B cell (primary cell): ENCODE data around the gene SRGAP1. TPM values are rescaled to one million over a fixed set of nuclear protein-coding genes. Genes with fewer than 3 reads are reported as not detected.

Experiments used
- ATAC-seq: fragments of 200-7000 bp; cut with Tn5 transposase; one replicate; pipeline ENCODE4 v1.10.0; 2021; ENCODE audit warnings: low read depth, mild to moderate bottlenecking, moderate number of reproducible peaks, moderate library complexity
- CTCF ChIA-PET: fragments of 350-600 bp; sonication (Branson Sonifier 250); formaldehyde crosslinking; loops from one replicate; lab custom pipeline; 2021; ENCODE audit warnings: antibody characterized with exemption, inconsistent platforms; lab: Charles Lee
- POLR2A ChIA-PET: fragments of 350-600 bp; sonication (Branson Sonifier 250); formaldehyde crosslinking; loops from one replicate; lab custom pipeline; 2021; ENCODE audit warnings: antibody characterized with exemption; lab: Charles Lee
- DNase-seq: peaks from one replicate; pipeline ENCODE4 v3.0.0; 2013
- H2AFZ ChIP-seq: 2 replicates; pipeline ENCODE4 v1.6.1; 2012; ENCODE audit warnings: mild to moderate bottlenecking, low read depth, low read length; ENCODE audit not compliant: insufficient read depth, poor library complexity, severe bottlenecking
- H3K27ac ChIP-seq, 2 donors: 1 replicate in 1 of 2; 2 replicates in 1 of 2; pipeline ENCODE4 v1.5.1; 2012 to 2013; ENCODE audit warnings: low read length in 2 of 2, mild to moderate bottlenecking in 2 of 2, moderate library complexity in 1 of 2
- H3K27me3 ChIP-seq, 4 experiments: fragments of 200-600 bp in 1 of 4; sonication (generic) in 1 of 4; replicated peaks in 1 of 4; 1 replicate in 2 of 4; 2 replicates in 2 of 4; pipeline versions ENCODE4 v1.6.1 to v1.7.0; 2013 to 2016; ENCODE audit warnings: low read length in 3 of 4, mild to moderate bottlenecking in 2 of 4, mixed read lengths in 1 of 4, moderate library complexity in 1 of 4; ENCODE audit not compliant: insufficient read depth in 4 of 4, control insufficient read depth in 3 of 4; ENCODE audit errors: control extremely low read depth in 1 of 4
- H3K36me3 ChIP-seq, 2 experiments: replicated peaks in 1 of 2; 1 replicate in 1 of 2; 2 replicates in 1 of 2; pipeline versions ENCODE4 v1.6.1 to v1.7.1; 2013; ENCODE audit warnings: low read length in 1 of 2; ENCODE audit not compliant: insufficient read depth in 2 of 2, control insufficient read depth in 1 of 2; ENCODE audit errors: control extremely low read depth in 1 of 2, extremely low read depth in 1 of 2
- H3K4me1 ChIP-seq, 2 donors: fragments of 200-600 bp in 1 of 2; sonication (generic) in 1 of 2; 1 replicate in 1 of 2; 2 replicates in 1 of 2; pipeline versions ENCODE4 v1.5.1 to v1.6.1; 2013 to 2017; ENCODE audit warnings: low read length in 2 of 2; ENCODE audit not compliant: control insufficient read depth in 2 of 2, insufficient read depth in 2 of 2
- H3K4me2 ChIP-seq: replicated peaks from 2 replicates; pipeline ENCODE3; 2012; ENCODE audit warnings: mild to moderate bottlenecking, low read depth, low read length; ENCODE audit not compliant: poor library complexity, severe bottlenecking
- H3K4me3 ChIP-seq, 5 experiments: fragments of 200-600 bp in 1 of 5; sonication (generic) in 1 of 5; 1 replicate in 3 of 5; 2 replicates in 2 of 5; pipeline versions ENCODE4 v1.5.1 to v1.7.0; 2011 to 2016; ENCODE audit warnings: low read length in 4 of 5, mild to moderate bottlenecking in 4 of 5, low read depth in 2 of 5, control low read depth in 1 of 5, moderate library complexity in 1 of 5; ENCODE audit not compliant: insufficient read depth in 1 of 5; ENCODE audit errors: control extremely low read depth in 1 of 5, extremely low read depth in 1 of 5
- H3K79me2 ChIP-seq: fragments of 200-600 bp; sonication (generic); one replicate; pipeline ENCODE4 v1.6.0; 2016; ENCODE audit warnings: low read length; ENCODE audit not compliant: control insufficient read depth, insufficient read depth
- H3K9ac ChIP-seq: fragments of 200-600 bp; sonication (generic); 2 replicates; pipeline ENCODE4 v1.6.1; 2017; ENCODE audit warnings: mild to moderate bottlenecking, low read length, moderate library complexity
- H3K9me3 ChIP-seq, 3 donors: one replicate each; pipeline versions ENCODE4 v1.6.1 to v1.7.1; 2013; ENCODE audit warnings: low read length in 2 of 3; ENCODE audit not compliant: control insufficient read depth in 2 of 3, insufficient read depth in 1 of 3; ENCODE audit errors: control extremely low read depth in 1 of 3
- H4K20me1 ChIP-seq: 2 replicates; pipeline ENCODE4 v1.6.0; 2012; ENCODE audit warnings: mild to moderate bottlenecking, low read length; ENCODE audit not compliant: insufficient read depth, control insufficient read depth, poor library complexity, severe bottlenecking
- H3K27ac Mint-ChIP-seq: one replicate; pipeline ENCODE4 v1.8.0; 2021; ENCODE audit warnings: mixed read lengths
- H3K27me3 Mint-ChIP-seq: one replicate; pipeline ENCODE4 v1.8.0; 2021; ENCODE audit warnings: mixed read lengths
- H3K4me1 Mint-ChIP-seq: one replicate; pipeline ENCODE4 v1.8.0; 2021; ENCODE audit warnings: mixed read lengths
- H3K4me3 Mint-ChIP-seq: one replicate; pipeline ENCODE4 v1.8.0; 2021; ENCODE audit warnings: mixed read lengths
- H3K9me3 Mint-ChIP-seq: one replicate; pipeline ENCODE4 v1.8.0; 2022; ENCODE audit warnings: mixed read lengths; ENCODE audit not compliant: insufficient read depth
- CTCF ChIP-seq: fragments of 200-600 bp; IDR thresholded peaks from one replicate; pipeline ENCODE4 v1.8.0; 2022; ENCODE audit warnings: antibody characterized with exemption, mild to moderate bottlenecking
- EZH2 ChIP-seq: IDR thresholded peaks from 2 replicates; pipeline ENCODE4 v1.6.1; 2012; ENCODE audit warnings: borderline replicate concordance, low read depth, mild to moderate bottlenecking, moderate library complexity, low read length; ENCODE audit not compliant: insufficient read depth, poor library complexity, severe bottlenecking
- WGBS: methylation state at CpG from one replicate; pipeline ENCODE4 v1.1.5; 2013; ENCODE audit warnings: missing lambda C conversion rate; ENCODE audit not compliant: insufficient coverage; 5-methylcytosine and 5-hydroxymethylcytosine counted together
- intact Hi-C: fragments of 100-400 bp; cut with micrococcal nuclease; formaldehyde crosslinking; loops from one replicate; pipeline ENCODE4 v1.10.0; 2022
- polyA plus RNA-seq: library from polyadenylated mRNA; depleted of rRNA; stranded (reverse); fragments of >200 nt; gene quantifications from 2 replicates; pipeline ENCODE4 v1.2.3, GENCODE V29; 2012
- total RNA-seq, 2 donors: library from RNA; stranded (reverse); fragments of 120-200 nt in 1 of 2; gene quantifications; 1 replicate in 1 of 2; 2 replicates in 1 of 2; pipeline versions ENCODE4 v1.2.3 to v1.2.4, GENCODE V29; 2013 to 2022

Gene SRGAP1
- total and polyA plus RNA-seq, 2 donors (not counting 1 experiment from before 2014, with no cell fraction given): under 0.01 to 0.22 TPM

- no peaks in the 10 kb centered on the region for H3K36me3 ChIP-seq
- H3K4me3 ChIP-seq: no peak overlapping the region
- H2AFZ ChIP-seq: no peak overlapping the region
- no peaks in the 10 kb centered on the region for H3K27me3 Mint-ChIP-seq
- H3K79me2 ChIP-seq: no peaks in the 10 kb centered on the region
- no peak overlapping the region for H3K4me3 Mint-ChIP-seq
- CTCF ChIA-PET: no interaction called here
- intact Hi-C loops: no loop called here
- H3K4me1 ChIP-seq: no peaks in the 10 kb centered on the region
- no peak for DNase-seq
- no CpG with 5 or more reads among the region's 1 CpG for WGBS
- no peaks in the 10 kb centered on the region for H4K20me1 ChIP-seq
- H3K27ac ChIP-seq: no peak overlapping the region
- H3K9ac ChIP-seq: no peak overlapping the region
- H3K27me3 ChIP-seq: no peaks in the 10 kb centered on the region
- H3K27ac Mint-ChIP-seq: no peak overlapping the region
- H3K9me3 ChIP-seq: peaks cover 0 to 8% (median 0%) of the 10 kb centered on the region in 3 donors
- no peaks in the 10 kb centered on the region for H3K4me1 Mint-ChIP-seq
- TF ChIP-seq EZH2: no peak
- no peak for TF ChIP-seq CTCF
- ATAC-seq: no peak
- H3K4me2 ChIP-seq: no peak overlapping the region
- POLR2A ChIA-PET: no interaction called here
- no peaks in the 10 kb centered on the region for H3K9me3 Mint-ChIP-seq
These were observed 294.5 kb downstream of the SRGAP1 start for GRCh38 chr12:64139021-64139420.

- ChIA-PET CTCF (no interaction called here), POLR2A (no interaction called here)
- H4K20me1 ChIP-seq: no peaks in the 10 kb centered on the region
- Mint-ChIP-seq H3K4me3 (no peak overlapping the region), H3K9me3 (no peaks in the 10 kb centered on the region), H3K27me3 (no peaks in the 10 kb centered on the region), H3K4me1 (peaks cover 3% of the 10 kb centered on the region), H3K27ac (no peak overlapping the region)
- TF ChIP-seq EZH2: no peak
- TF ChIP-seq CTCF: no peak
- ATAC-seq (no peak), DNase-seq (no peak)
- H3K27ac ChIP-seq: no peak overlapping the region
- intact Hi-C loops: no loop called here
- no peaks in the 10 kb centered on the region for H3K36me3 ChIP-seq
- H3K79me2 ChIP-seq: no peaks in the 10 kb centered on the region
- H3K9ac ChIP-seq: no peak overlapping the region
- H3K4me1 ChIP-seq: no peaks in the 10 kb centered on the region
- WGBS: 93% methylated on average over 7 of the region's 7 CpGs
- H3K9me3 ChIP-seq: no peaks in the 10 kb centered on the region
- no peak overlapping the region for H3K4me3 ChIP-seq
- no peak overlapping the region for H3K4me2 ChIP-seq
- no peak overlapping the region for H2AFZ ChIP-seq
- H3K27me3 ChIP-seq: no peaks in the 10 kb centered on the region
These were observed 297.9 kb downstream of the SRGAP1 start for GRCh38 chr12:64142382-64142781.
